SIG-M5 treated with dmso at 0.1 percent for 504 hours (cell line): Measurements from ENCODE around the gene XYLT1.
"Not testable (repeated sequence)": the region's sequence is repeated elsewhere in the genome, so short reads cannot be mapped to it uniquely, and the experiment has no call there.

Experiments
- DNase-seq: peaks from one replicate; lab custom pipeline; 2025; ENCODE audit not compliant: unreplicated experiment; lab: John Stamatoyannopoulos, UW

The XYLT1 gene

GRCh38 chr16:17432901-17433576 is 37.7 kb downstream of the XYLT1 start:
- no peak for DNase-seq

- no peak for DNase-seq
Observed at GRCh38 chr16:17431968-17432625, 38.7 kb downstream of the XYLT1 start.

- no peak for DNase-seq
Observed at GRCh38 chr16:17431012-17431411, 39.7 kb downstream of the XYLT1 start.

- no peak for DNase-seq
Observed at GRCh38 chr16:17426451-17426850, 44.3 kb downstream of the XYLT1 start.

- no peak for DNase-seq
Observed at GRCh38 chr16:17424771-17425170, 46.0 kb downstream of the XYLT1 start.

- DNase-seq, result no peak
Observed at GRCh38 chr16:17423221-17423620, 47.5 kb downstream of the XYLT1 start.

GRCh38 chr16:17420816-17421215 is 49.9 kb downstream of the XYLT1 start:
- no peak for DNase-seq

GRCh38 chr16:17419266-17419665 is 51.5 kb downstream of the XYLT1 start:
- no peak for DNase-seq

- DNase-seq, result no peak
Observed at GRCh38 chr16:17417740-17418139, 53.0 kb downstream of the XYLT1 start.

- DNase-seq, result peak; percentile 90
Observed at GRCh38 chr16:17416461-17417311, 54.1 kb downstream of the XYLT1 start.

GRCh38 chr16:17414916-17415315 is 55.8 kb downstream of the XYLT1 start:
- no peak for DNase-seq

GRCh38 chr16:17414421-17414820 is 56.3 kb downstream of the XYLT1 start:
- DNase-seq, result no peak

GRCh38 chr16:17413508-17413907 is 57.3 kb downstream of the XYLT1 start:
- DNase-seq, result no peak

- no peak for DNase-seq
Observed at GRCh38 chr16:17412791-17413190, 58.0 kb downstream of the XYLT1 start.

- no peak for DNase-seq
Observed at GRCh38 chr16:17412221-17412620, 58.5 kb downstream of the XYLT1 start.

GRCh38 chr16:17411263-17411662 is 59.5 kb downstream of the XYLT1 start:
- no peak for DNase-seq

GRCh38 chr16:17410316-17410715 is 60.4 kb downstream of the XYLT1 start:
- not testable (repeated sequence) for DNase-seq

- no peak for DNase-seq
Observed at GRCh38 chr16:17409894-17410293, 60.9 kb downstream of the XYLT1 start.

- DNase-seq, result no peak
Observed at GRCh38 chr16:17408955-17409441, 61.8 kb downstream of the XYLT1 start.

GRCh38 chr16:17408296-17408695 is 62.5 kb downstream of the XYLT1 start:
- DNase-seq, result no peak

- DNase-seq, result no peak
Observed at GRCh38 chr16:17407321-17407720, 63.4 kb downstream of the XYLT1 start.
